Medulla oblongata (tissue), 1 donor: Measurements from ENCODE around the gene DUSP1.
"Not testable (repeated sequence)": the region's sequence is repeated elsewhere in the genome, so short reads cannot be mapped to it uniquely, and the experiment has no call there.

Source experiments
- DNase-seq: peaks from one replicate; pipeline ENCODE4 v3.0.0-alpha.2; 2015; ENCODE audit errors: extremely low spot score

DUSP1 gene

GRCh38 chr5:172770675-172771438 is at the start of gene DUSP1:
Gene DUSP1, minus strand, starts transcription at chr5:172771195. Its CDS starts 243 bp downstream, at chr5:172770952.
- DNase-seq, result peak; percentile 99

GRCh38 chr5:172820046-172820767 is 49.2 kb upstream of the DUSP1 start:
- DNase-seq, result no peak

GRCh38 chr5:172819569-172819968 is 48.6 kb upstream of the DUSP1 start:
- no peak for DNase-seq

- DNase-seq, result no peak
These were observed 47.1 kb upstream of the DUSP1 start for GRCh38 chr5:172818081-172818480.

GRCh38 chr5:172817664-172818063 is 46.7 kb upstream of the DUSP1 start:
- DNase-seq, result no peak

GRCh38 chr5:172816925-172817562 is 46.0 kb upstream of the DUSP1 start:
- DNase-seq, result no peak

- no peak for DNase-seq
These were observed 44.6 kb upstream of the DUSP1 start for GRCh38 chr5:172815631-172816030.

- DNase-seq, result not testable (repeated sequence)
These were observed 40.0 kb upstream of the DUSP1 start for GRCh38 chr5:172810996-172811395.

GRCh38 chr5:172809774-172810173 is 38.8 kb upstream of the DUSP1 start:
- no peak for DNase-seq

GRCh38 chr5:172807766-172808311 is 36.8 kb upstream of the DUSP1 start:
- no peak for DNase-seq

GRCh38 chr5:172806897-172807672 is 36.1 kb upstream of the DUSP1 start:
- DNase-seq, result peak; percentile 78

- DNase-seq, result no peak
These were observed 34.8 kb upstream of the DUSP1 start for GRCh38 chr5:172805736-172806255.

GRCh38 chr5:172805018-172805683 is 34.2 kb upstream of the DUSP1 start:
- DNase-seq, result no peak

- no peak for DNase-seq
These were observed 31.7 kb upstream of the DUSP1 start for GRCh38 chr5:172802567-172803176.

- DNase-seq, result no peak
These were observed 31.1 kb upstream of the DUSP1 start for GRCh38 chr5:172802112-172802511.

GRCh38 chr5:172801179-172801671 is 30.2 kb upstream of the DUSP1 start:
- no peak for DNase-seq

GRCh38 chr5:172800088-172800551 is 29.1 kb upstream of the DUSP1 start:
- peak; percentile 75 for DNase-seq

GRCh38 chr5:172799416-172799815 is 28.4 kb upstream of the DUSP1 start:
- DNase-seq, result no peak

GRCh38 chr5:172798422-172799215 is 27.6 kb upstream of the DUSP1 start:
- DNase-seq, result peak; percentile 72
